Type B pancreatic cell (in vitro differentiated cells): Measurements from ENCODE around the gene CILP2. TPM values are rescaled to one million over a fixed set of nuclear protein-coding genes. Genes with fewer than 3 reads are reported as not detected.

Source experiments
- DNase-seq: peaks from one replicate; pipeline ENCODE4 v3.0.0; 2021; ENCODE audit warnings: mixed read lengths; ENCODE audit not compliant: unreplicated experiment; ENCODE audit errors: extremely low spot score
- H3K27ac Mint-ChIP-seq: 2 replicates; pipeline ENCODE4 v1.8.0; 2021; ENCODE audit warnings: mild to moderate bottlenecking, mixed read lengths
- H3K27me3 Mint-ChIP-seq: 2 replicates; pipeline ENCODE4 v1.8.0; 2021; ENCODE audit warnings: mixed read lengths
- H3K36me3 Mint-ChIP-seq: 2 replicates; pipeline ENCODE4 v1.8.0; 2021; ENCODE audit warnings: mixed read lengths
- H3K4me1 Mint-ChIP-seq: one replicate; pipeline ENCODE4 v1.8.0; 2021; ENCODE audit warnings: mixed read lengths; ENCODE audit not compliant: unreplicated experiment
- H3K4me3 Mint-ChIP-seq: 2 replicates; pipeline ENCODE4 v1.8.0; 2021; ENCODE audit warnings: mild to moderate bottlenecking, mixed read lengths
- H3K9me3 Mint-ChIP-seq: 2 replicates; pipeline ENCODE4 v1.8.0; 2021; ENCODE audit warnings: mixed read lengths
- CTCF ChIP-seq: fragments of 200-600 bp; sonication (generic); conservative IDR thresholded peaks from 2 replicates; pipeline ENCODE4 v1.5.0; 2021; ENCODE audit warnings: antibody characterized with exemption, mild to moderate bottlenecking
- total RNA-seq: library from RNA; stranded (reverse); gene quantifications from 2 replicates; pipeline ENCODE4 v1.2.1, GENCODE V29; 2021; ENCODE audit warnings: low replicate concordance

Gene CILP2
- total RNA-seq, 1 donor from 2014 or later, result 3.2 TPM

- Mint-ChIP-seq H3K4me3 (peak overlapping the region; percentile 1), H3K27ac (no peak overlapping the region), H3K27me3 (peaks cover 15% of the 10 kb centered on the region), H3K4me1 (peaks cover 18% of the 10 kb centered on the region), H3K9me3 (no peaks in the 10 kb centered on the region), H3K36me3 (no peaks in the 10 kb centered on the region)
- DNase-seq, result no peak
- no peak for TF ChIP-seq CTCF
Observed at GRCh38 chr19:19534556-19535265, 3.4 kb upstream of the CILP2 start.

DNA sequence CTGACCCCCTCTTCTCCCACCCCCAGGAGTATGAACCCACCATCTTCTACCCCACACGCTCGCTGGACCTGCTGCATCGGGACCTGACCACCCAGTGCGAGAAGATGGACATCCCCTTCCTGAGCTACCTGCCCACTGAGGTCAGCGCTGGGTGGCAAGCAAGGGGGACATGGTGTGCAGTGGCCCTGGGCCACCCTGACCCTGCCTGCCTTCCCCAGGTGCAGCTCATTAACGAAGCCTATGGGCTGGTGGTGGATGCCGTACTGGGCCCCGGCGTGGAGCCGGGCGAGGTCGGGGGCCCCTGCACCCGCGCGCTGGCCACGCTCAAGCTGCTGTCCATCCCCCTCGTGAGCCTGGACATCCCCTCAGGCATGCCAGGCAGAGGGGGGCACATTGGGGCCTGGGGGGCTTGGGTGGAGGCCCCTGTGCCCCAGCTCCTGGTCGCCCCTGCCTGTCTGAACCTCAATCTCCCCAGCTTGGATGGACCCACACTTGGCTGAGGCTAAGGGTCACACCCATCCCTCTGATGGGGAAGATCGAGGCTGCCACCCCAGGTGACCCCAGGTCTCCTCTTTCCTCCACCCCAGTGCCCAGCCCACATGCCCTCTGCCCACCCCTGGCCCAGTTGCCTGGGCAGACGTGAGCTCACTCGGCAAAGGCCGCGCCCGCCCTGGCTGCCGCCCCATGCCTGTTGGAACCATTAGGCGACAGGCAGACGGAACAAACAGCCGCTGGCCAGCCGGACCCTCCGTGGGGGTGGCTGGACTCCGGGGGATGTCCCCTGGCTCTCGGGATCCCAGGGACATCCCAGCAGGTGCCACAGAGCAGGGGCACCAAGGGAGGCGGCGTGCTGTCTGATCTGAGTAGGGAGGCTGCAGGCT, 2.5 kb upstream of the CILP2 start:
- H3K27me3 Mint-ChIP-seq, result peaks cover 15% of the 10 kb centered on the region
- H3K9me3 Mint-ChIP-seq, result no peaks in the 10 kb centered on the region
- no peak for DNase-seq
- no peak for TF ChIP-seq CTCF
- peaks cover 17% of the 10 kb centered on the region for H3K4me1 Mint-ChIP-seq
- no peaks in the 10 kb centered on the region for H3K36me3 Mint-ChIP-seq
- H3K4me3 Mint-ChIP-seq, result no peak overlapping the region
- H3K27ac Mint-ChIP-seq, result no peak overlapping the region

- DNase-seq, result no peak
- Mint-ChIP-seq H3K9me3 (no peaks in the 10 kb centered on the region), H3K27me3 (peaks cover 15% of the 10 kb centered on the region), H3K36me3 (no peaks in the 10 kb centered on the region), H3K27ac (no peak overlapping the region), H3K4me3 (peak overlapping the region; percentile 72), H3K4me1 (peaks cover 12% of the 10 kb centered on the region)
- no peak for TF ChIP-seq CTCF
Observed at GRCh38 chr19:19537075-19538048, 703 bp upstream of the CILP2 start.

GRCh38 chr19:19538785-19539166, 711 bp downstream of the CILP2 start:
- no peak for DNase-seq

More at GRCh38 chr19:19538785-19539166, 711 bp downstream of the CILP2 start:
- no peak for TF ChIP-seq CTCF
- H3K4me1 Mint-ChIP-seq, result peaks cover 10% of the 10 kb centered on the region
- peak overlapping the region; percentile 80 for H3K4me3 Mint-ChIP-seq
- peak overlapping the region; percentile 62 for H3K27ac Mint-ChIP-seq
- H3K36me3 Mint-ChIP-seq, result no peaks in the 10 kb centered on the region
- no peaks in the 10 kb centered on the region for H3K9me3 Mint-ChIP-seq
- H3K27me3 Mint-ChIP-seq, result peaks cover 15% of the 10 kb centered on the region
